ENCODE data around the gene TWIST1.

The TWIST1 gene

GRCh38 chr7:19109000-19109946 lies 8.2 kb downstream of the TWIST1 start:
- no peak for TF ChIP-seq REST (IDR thresholded peaks at IDR 0.05; ENCODE audit: low read depth)
- no peak for TF ChIP-seq CEBPB (IDR thresholded peaks at IDR 0.05)
- no peak for TF ChIP-seq USF1 (IDR thresholded peaks at IDR 0.05)
- TF ChIP-seq TAF1 (IDR thresholded peaks at IDR 0.05; ENCODE audit: low read depth) = no peak
- TF ChIP-seq RAD21 (IDR thresholded peaks at IDR 0.05; ENCODE audit: low read depth) = no peak
- TF ChIP-seq TCF12 (IDR thresholded peaks at IDR 0.05; ENCODE audit: low read depth) = no peak
- no peak for TF ChIP-seq ZBTB7A (IDR thresholded peaks at IDR 0.05; ENCODE audit: low read depth)
- no peak for TF ChIP-seq EGR1 (IDR thresholded peaks at IDR 0.05)
- TF ChIP-seq MAX (IDR thresholded peaks at IDR 0.05) = no peak
- no peak for TF ChIP-seq FOXM1 (IDR thresholded peaks at IDR 0.05; ENCODE audit: borderline replicate concordance, low read depth)
- TF ChIP-seq YY1 (IDR thresholded peaks at IDR 0.05; ENCODE audit: low read depth) = no peak
- TF ChIP-seq TEAD4 (IDR thresholded peaks at IDR 0.05) = no peak

- no peak for TF ChIP-seq TEAD4 (IDR thresholded peaks at IDR 0.05)
- TF ChIP-seq TAF1 (IDR thresholded peaks at IDR 0.05; ENCODE audit: low read depth) = no peak
- TF ChIP-seq ZBTB7A (IDR thresholded peaks at IDR 0.05; ENCODE audit: low read depth) = no peak
- no peak for TF ChIP-seq EP300 (IDR thresholded peaks at IDR 0.05; ENCODE audit: borderline replicate concordance)
- no peak for TF ChIP-seq YY1 (IDR thresholded peaks at IDR 0.05; ENCODE audit: low read depth)
- no peak for TF ChIP-seq NFIC (IDR thresholded peaks at IDR 0.05)
- no peak for TF ChIP-seq TCF12 (IDR thresholded peaks at IDR 0.05; ENCODE audit: low read depth)
- no peak for TF ChIP-seq CEBPB (IDR thresholded peaks at IDR 0.05)
- no peak for TF ChIP-seq FOXM1 (IDR thresholded peaks at IDR 0.05; ENCODE audit: borderline replicate concordance, low read depth)
- no peak for TF ChIP-seq RAD21 (IDR thresholded peaks at IDR 0.05; ENCODE audit: low read depth)
- no peak for TF ChIP-seq USF1 (IDR thresholded peaks at IDR 0.05)
- no peak for TF ChIP-seq REST (IDR thresholded peaks at IDR 0.05; ENCODE audit: low read depth)
- no peak for TF ChIP-seq EGR1 (IDR thresholded peaks at IDR 0.05)
- TF ChIP-seq CREB1 (IDR thresholded peaks at IDR 0.05; ENCODE audit: low read depth) = no peak
- TF ChIP-seq MAX (IDR thresholded peaks at IDR 0.05) = no peak
Measured at GRCh38 chr7:19107356-19108146, 9.9 kb downstream of the TWIST1 start.

- TF ChIP-seq TCF12 (IDR thresholded peaks at IDR 0.05; ENCODE audit: low read depth) (no peak), USF1 (IDR thresholded peaks at IDR 0.05) (no peak), RAD21 (IDR thresholded peaks at IDR 0.05; ENCODE audit: low read depth) (no peak), YY1 (IDR thresholded peaks at IDR 0.05; ENCODE audit: low read depth) (no peak), MAX (IDR thresholded peaks at IDR 0.05) (no peak), TAF1 (IDR thresholded peaks at IDR 0.05; ENCODE audit: low read depth) (no peak), REST (IDR thresholded peaks at IDR 0.05; ENCODE audit: low read depth) (no peak), CREB1 (IDR thresholded peaks at IDR 0.05; ENCODE audit: low read depth) (no peak), TEAD4 (IDR thresholded peaks at IDR 0.05) (no peak), EP300 (IDR thresholded peaks at IDR 0.05; ENCODE audit: borderline replicate concordance) (no peak), EGR1 (IDR thresholded peaks at IDR 0.05) (no peak)
Measured at GRCh38 chr7:19107081-19107355, 10.4 kb downstream of the TWIST1 start.
